ENCODE data around the gene ATP5PF. TPM values are rescaled to one million over a fixed set of nuclear protein-coding genes. Genes with fewer than 3 reads are reported as not detected.

Gene ATP5PF
- total and polyA plus RNA-seq, 2 donors from 2014 or later: 117 to 998 TPM

DNA sequence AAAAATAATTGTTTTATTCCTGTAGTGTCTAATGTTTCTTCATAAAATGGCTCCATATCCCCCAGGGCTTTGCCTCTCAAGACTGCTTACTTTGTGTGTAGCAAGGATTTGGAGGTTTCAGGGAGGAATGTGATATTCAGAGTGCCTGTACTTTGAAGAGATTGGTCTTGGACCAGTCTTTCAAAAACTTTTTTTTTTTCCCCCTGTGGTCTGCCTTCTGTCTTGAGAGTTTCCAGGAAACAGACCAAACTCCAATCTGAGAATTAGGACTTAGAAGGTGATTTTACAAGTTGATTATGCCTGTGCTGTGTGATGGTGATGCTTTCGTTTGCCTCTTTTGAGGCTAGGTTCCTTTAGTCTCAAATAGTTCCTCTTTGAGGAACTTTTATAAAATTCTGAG is 26.0 kb upstream of the ATP5PF start:
- DNase-seq: no peak
- Histone ChIP-seq H3K9me3 (ENCODE audit: control insufficient read depth in 2 of 3, insufficient read depth in 1 of 3, low read length in 3 of 3) (no peaks in the 10 kb centered on the region), H3K36me3 (ENCODE audit: control insufficient read depth in 2 of 3, insufficient read depth in 3 of 3, low read length in 3 of 3) (peaks cover 4 to 51% (median 20%) of the 10 kb centered on the region in 3 donors), H3K9ac (ENCODE audit: low read length in 3 of 3) (no peak overlapping the region), H3K4me1 (ENCODE audit: control insufficient read depth in 2 of 3, insufficient read depth in 2 of 3, low read depth in 1 of 3, low read length in 3 of 3) (no peaks in the 10 kb centered on the region), H3K4me3 (ENCODE audit: low read length in 3 of 3) (no peak overlapping the region), H3K27me3 (ENCODE audit: control insufficient read depth, insufficient read depth, low read length) (no peaks in the 10 kb centered on the region), H3K27ac (ENCODE audit: low read depth in 2 of 2, low read length in 2 of 2) (no peak overlapping the region)
- FAIRE-seq: no peak
- TF ChIP-seq, protein P1, sequence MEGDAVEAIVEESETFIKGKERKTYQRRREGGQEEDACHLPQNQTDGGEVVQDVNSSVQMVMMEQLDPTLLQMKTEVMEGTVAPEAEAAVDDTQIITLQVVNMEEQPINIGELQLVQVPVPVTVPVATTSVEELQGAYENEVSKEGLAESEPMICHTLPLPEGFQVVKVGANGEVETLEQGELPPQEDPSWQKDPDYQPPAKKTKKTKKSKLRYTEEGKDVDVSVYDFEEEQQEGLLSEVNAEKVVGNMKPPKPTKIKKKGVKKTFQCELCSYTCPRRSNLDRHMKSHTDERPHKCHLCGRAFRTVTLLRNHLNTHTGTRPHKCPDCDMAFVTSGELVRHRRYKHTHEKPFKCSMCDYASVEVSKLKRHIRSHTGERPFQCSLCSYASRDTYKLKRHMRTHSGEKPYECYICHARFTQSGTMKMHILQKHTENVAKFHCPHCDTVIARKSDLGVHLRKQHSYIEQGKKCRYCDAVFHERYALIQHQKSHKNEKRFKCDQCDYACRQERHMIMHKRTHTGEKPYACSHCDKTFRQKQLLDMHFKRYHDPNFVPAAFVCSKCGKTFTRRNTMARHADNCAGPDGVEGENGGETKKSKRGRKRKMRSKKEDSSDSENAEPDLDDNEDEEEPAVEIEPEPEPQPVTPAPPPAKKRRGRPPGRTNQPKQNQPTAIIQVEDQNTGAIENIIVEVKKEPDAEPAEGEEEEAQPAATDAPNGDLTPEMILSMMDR (IDR thresholded peaks at IDR 0.05; ENCODE audit: borderline replicate concordance, extremely low read depth, insufficient read depth): no peak
- intact Hi-C loops (cut with DNase I): no loop called here

- TF ChIP-seq, protein P1 (IDR thresholded peaks at IDR 0.05; ENCODE audit: borderline replicate concordance, extremely low read depth, insufficient read depth): no peak
- Histone ChIP-seq H3K36me3 (ENCODE audit: control insufficient read depth in 2 of 3, insufficient read depth in 3 of 3, low read length in 3 of 3) (peaks cover 4 to 47% (median 18%) of the 10 kb centered on the region in 3 donors), H3K4me3 (ENCODE audit: low read length in 3 of 3) (no peak overlapping the region), H3K9ac (ENCODE audit: low read length in 3 of 3) (no peak overlapping the region), H3K4me1 (ENCODE audit: control insufficient read depth in 2 of 3, insufficient read depth in 2 of 3, low read depth in 1 of 3, low read length in 3 of 3) (no peaks in the 10 kb centered on the region), H3K27me3 (ENCODE audit: control insufficient read depth, insufficient read depth, low read length) (no peaks in the 10 kb centered on the region), H3K27ac (ENCODE audit: low read depth in 2 of 2, low read length in 2 of 2) (no peak overlapping the region), H3K9me3 (ENCODE audit: control insufficient read depth in 2 of 3, insufficient read depth in 1 of 3, low read length in 3 of 3) (no peaks in the 10 kb centered on the region)
- DNase-seq (no peak), FAIRE-seq (no peak)
- intact Hi-C loops (cut with DNase I): no loop called here
These were observed 25.4 kb upstream of the ATP5PF start for GRCh38 chr21:25760061-25760460.

DNA sequence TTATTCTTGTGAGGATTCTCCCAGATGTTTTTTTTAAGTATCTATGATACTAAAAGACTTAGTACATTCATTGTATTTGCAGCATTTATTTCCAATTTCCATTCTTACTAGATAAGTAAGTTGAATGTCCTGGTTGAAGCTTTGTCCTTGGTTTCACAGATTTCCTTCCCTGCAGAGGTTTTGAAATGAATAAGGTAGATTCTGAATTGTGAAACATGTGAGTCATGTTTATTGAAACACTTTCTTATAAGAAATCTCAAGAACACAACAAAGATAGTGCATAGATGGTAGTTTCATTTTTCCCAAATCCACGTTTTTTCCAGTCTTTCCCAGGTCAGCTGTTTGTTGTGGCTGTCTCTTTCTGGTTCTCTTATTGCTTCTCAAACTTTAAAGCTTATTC is 24.9 kb upstream of the ATP5PF start:
- Histone ChIP-seq H3K27ac (ENCODE audit: low read depth in 2 of 2, low read length in 2 of 2) (no peak overlapping the region), H3K9me3 (ENCODE audit: control insufficient read depth in 2 of 3, insufficient read depth in 1 of 3, low read length in 3 of 3) (no peaks in the 10 kb centered on the region), H3K4me1 (ENCODE audit: control insufficient read depth in 2 of 3, insufficient read depth in 2 of 3, low read depth in 1 of 3, low read length in 3 of 3) (no peaks in the 10 kb centered on the region), H3K4me3 (ENCODE audit: low read length in 3 of 3) (no peak overlapping the region), H3K27me3 (ENCODE audit: control insufficient read depth, insufficient read depth, low read length) (no peaks in the 10 kb centered on the region), H3K9ac (ENCODE audit: low read length in 3 of 3) (no peak overlapping the region), H3K36me3 (ENCODE audit: control insufficient read depth in 2 of 3, insufficient read depth in 3 of 3, low read length in 3 of 3) (peaks cover 4 to 44% (median 18%) of the 10 kb centered on the region in 3 donors)
- intact Hi-C loops (cut with DNase I): no loop called here
- TF ChIP-seq, protein P1 (IDR thresholded peaks at IDR 0.05; ENCODE audit: borderline replicate concordance, extremely low read depth, insufficient read depth): no peak
- DNase-seq (no peak), FAIRE-seq (no peak)

GRCh38 chr21:25757531-25757930 is 22.8 kb upstream of the ATP5PF start:
- Histone ChIP-seq H3K9me3 (ENCODE audit: control insufficient read depth in 2 of 3, insufficient read depth in 1 of 3, low read length in 3 of 3) (no peaks in the 10 kb centered on the region), H3K9ac (ENCODE audit: low read length in 3 of 3) (no peak overlapping the region), H3K36me3 (ENCODE audit: control insufficient read depth in 2 of 3, insufficient read depth in 3 of 3, low read length in 3 of 3) (peaks cover 2 to 42% (median 18%) of the 10 kb centered on the region in 3 donors), H3K4me1 (ENCODE audit: control insufficient read depth in 2 of 3, insufficient read depth in 2 of 3, low read depth in 1 of 3, low read length in 3 of 3) (no peaks in the 10 kb centered on the region), H3K27ac (ENCODE audit: low read depth in 2 of 2, low read length in 2 of 2) (no peak overlapping the region), H3K27me3 (ENCODE audit: control insufficient read depth, insufficient read depth, low read length) (no peaks in the 10 kb centered on the region), H3K4me3 (ENCODE audit: low read length in 3 of 3) (no peak overlapping the region)
- TF ChIP-seq, protein P1 (IDR thresholded peaks at IDR 0.05; ENCODE audit: borderline replicate concordance, extremely low read depth, insufficient read depth): no peak
- intact Hi-C loops (cut with DNase I): no loop called here
- peak in 1 of 5 donors; percentile 13 for DNase-seq
- FAIRE-seq: no peak

Measured in kidney (tissue), 14 donors.